RCC 7860 (cell line): ENCODE data around the gene DRC1.
A peak's percentile ranks its signal among the peaks of the same experiment; 100 is the strongest.
"Not testable (repeated sequence)": the region's sequence is repeated elsewhere in the genome, so short reads cannot be mapped to it uniquely, and the experiment has no call there.

Source experiments
- DNase-seq: peaks from one replicate; pipeline ENCODE4 v3.0.0-alpha.2; 2015; ENCODE audit warnings: low spot score
- FAIRE-seq: peaks from 2 replicates; lab custom pipeline; 2012; peaks lifted over from hg19 to GRCh38; lab: Jason Lieb, UNC

Gene DRC1

GRCh38 chr2:26401739-26402541 lies at the start of gene DRC1:
Gene DRC1 (plus strand): TSS chr2:26401920. CDS start chr2:26401990, 70 bp downstream.
- DNase-seq = no peak
- no peak for FAIRE-seq

- peak; percentile 45 for DNase-seq
Observed at GRCh38 chr2:26352892-26353291, 48.8 kb upstream of the DRC1 start.

GRCh38 chr2:26354469-26354868 lies 47.3 kb upstream of the DRC1 start:
- DNase-seq, FAIRE-seq: not testable (repeated sequence)

More at GRCh38 chr2:26352892-26353291, 48.8 kb upstream of the DRC1 start:
- peak; percentile 83 for FAIRE-seq

GRCh38 chr2:26355038-26355995 lies 46.4 kb upstream of the DRC1 start:
- FAIRE-seq = peak; percentile 87
- DNase-seq = peak; percentile 66

- no peak for FAIRE-seq
Observed at GRCh38 chr2:26356111-26356510, 45.6 kb upstream of the DRC1 start.

GRCh38 chr2:26356771-26357170 lies 44.9 kb upstream of the DRC1 start:
- no peak for DNase-seq
- FAIRE-seq = no peak

More at GRCh38 chr2:26356111-26356510, 45.6 kb upstream of the DRC1 start:
- DNase-seq = no peak

GRCh38 chr2:26359886-26360473 lies 41.7 kb upstream of the DRC1 start:
- FAIRE-seq (no peak), DNase-seq (no peak)

- peak; percentile 45 for FAIRE-seq
- no peak for DNase-seq
Observed at GRCh38 chr2:26363323-26363722, 38.4 kb upstream of the DRC1 start.

GRCh38 chr2:26363958-26364357 lies 37.8 kb upstream of the DRC1 start:
- FAIRE-seq = no peak
- DNase-seq = no peak

- DNase-seq (no peak), FAIRE-seq (no peak)
Observed at GRCh38 chr2:26364669-26365068, 37.1 kb upstream of the DRC1 start.

GRCh38 chr2:26366957-26367356 lies 34.8 kb upstream of the DRC1 start:
- FAIRE-seq = no peak

GRCh38 chr2:26369664-26370063 lies 32.1 kb upstream of the DRC1 start:
- not testable (repeated sequence) for DNase-seq, FAIRE-seq

More at GRCh38 chr2:26366957-26367356, 34.8 kb upstream of the DRC1 start:
- DNase-seq = no peak

GRCh38 chr2:26370909-26371308 lies 30.8 kb upstream of the DRC1 start:
- FAIRE-seq, DNase-seq: not testable (repeated sequence)

GRCh38 chr2:26376799-26377198 lies 24.9 kb upstream of the DRC1 start:
- no peak for FAIRE-seq
- DNase-seq = no peak

GRCh38 chr2:26380281-26380680 lies 21.4 kb upstream of the DRC1 start:
- no peak for FAIRE-seq
- DNase-seq = no peak

GRCh38 chr2:26382564-26382963 lies 19.2 kb upstream of the DRC1 start:
- FAIRE-seq (no peak), DNase-seq (no peak)

- DNase-seq (no peak), FAIRE-seq (no peak)
Observed at GRCh38 chr2:26384183-26384582, 17.5 kb upstream of the DRC1 start.

- no peak for FAIRE-seq
Observed at GRCh38 chr2:26384597-26384996, 17.1 kb upstream of the DRC1 start.

GRCh38 chr2:26387189-26387588 lies 14.5 kb upstream of the DRC1 start:
- FAIRE-seq (no peak), DNase-seq (no peak)

More at GRCh38 chr2:26384597-26384996, 17.1 kb upstream of the DRC1 start:
- DNase-seq = no peak

- FAIRE-seq = no peak
- DNase-seq = no peak
Observed at GRCh38 chr2:26394694-26395093, 7.0 kb upstream of the DRC1 start.

- no peak for FAIRE-seq
Observed at GRCh38 chr2:26395394-26395793, 6.3 kb upstream of the DRC1 start.

More at GRCh38 chr2:26395394-26395793, 6.3 kb upstream of the DRC1 start:
- DNase-seq = no peak
